Limb (tissue), 2 donors: Measurements from ENCODE around the gene AP5Z1.

Experiments used
- DNase-seq, 2 donors: peaks; one replicate each; pipeline ENCODE4 v3.0.0-alpha.2; 2016; ENCODE audit errors: extremely low spot score in 2 of 2

AP5Z1 gene, protein sequence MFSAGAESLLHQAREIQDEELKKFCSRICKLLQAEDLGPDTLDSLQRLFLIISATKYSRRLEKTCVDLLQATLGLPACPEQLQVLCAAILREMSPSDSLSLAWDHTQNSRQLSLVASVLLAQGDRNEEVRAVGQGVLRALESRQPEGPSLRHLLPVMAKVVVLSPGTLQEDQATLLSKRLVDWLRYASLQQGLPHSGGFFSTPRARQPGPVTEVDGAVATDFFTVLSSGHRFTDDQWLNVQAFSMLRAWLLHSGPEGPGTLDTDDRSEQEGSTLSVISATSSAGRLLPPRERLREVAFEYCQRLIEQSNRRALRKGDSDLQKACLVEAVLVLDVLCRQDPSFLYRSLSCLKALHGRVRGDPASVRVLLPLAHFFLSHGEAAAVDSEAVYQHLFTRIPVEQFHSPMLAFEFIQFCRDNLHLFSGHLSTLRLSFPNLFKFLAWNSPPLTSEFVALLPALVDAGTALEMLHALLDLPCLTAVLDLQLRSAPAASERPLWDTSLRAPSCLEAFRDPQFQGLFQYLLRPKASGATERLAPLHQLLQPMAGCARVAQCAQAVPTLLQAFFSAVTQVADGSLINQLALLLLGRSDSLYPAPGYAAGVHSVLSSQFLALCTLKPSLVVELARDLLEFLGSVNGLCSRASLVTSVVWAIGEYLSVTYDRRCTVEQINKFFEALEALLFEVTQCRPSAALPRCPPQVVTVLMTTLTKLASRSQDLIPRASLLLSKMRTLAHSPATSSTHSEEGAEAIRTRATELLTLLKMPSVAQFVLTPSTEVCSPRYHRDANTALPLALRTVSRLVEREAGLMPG

DNA sequence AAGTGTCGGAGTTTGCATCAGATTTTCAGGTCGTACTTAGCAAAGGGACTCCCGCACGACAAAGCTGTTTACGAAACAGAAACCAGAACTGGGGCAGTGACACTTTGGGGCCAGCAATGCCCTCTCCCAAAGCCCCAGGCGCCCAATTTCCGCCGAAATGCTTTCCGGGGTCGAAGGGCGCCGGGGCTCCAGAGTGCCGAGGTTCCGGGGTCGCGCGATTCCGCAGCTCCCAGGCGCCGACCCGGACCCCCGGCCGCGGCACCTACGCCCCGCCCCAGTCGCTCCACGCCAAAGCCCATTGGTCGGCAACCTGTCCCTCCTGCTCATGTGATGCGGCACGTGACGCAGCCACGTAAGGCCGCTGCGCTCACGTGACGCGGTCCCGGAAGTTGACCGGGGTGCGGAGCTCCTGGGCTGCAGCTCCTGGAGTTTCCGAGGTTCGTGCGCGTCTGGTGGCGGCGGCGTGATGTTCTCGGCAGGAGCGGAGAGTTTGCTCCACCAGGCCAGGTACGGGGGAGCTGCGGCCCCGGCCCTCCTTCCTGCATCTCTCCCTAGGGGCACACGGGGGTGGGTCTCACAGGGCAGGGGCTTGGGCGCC is at the start of gene AP5Z1:
TSS of gene AP5Z1 (plus strand) at position 374 of the 598 bp plus-strand sequence. CDS start at position 467, 93 bp downstream.
- peak; percentile 93 to 95 for DNase-seq

DNA sequence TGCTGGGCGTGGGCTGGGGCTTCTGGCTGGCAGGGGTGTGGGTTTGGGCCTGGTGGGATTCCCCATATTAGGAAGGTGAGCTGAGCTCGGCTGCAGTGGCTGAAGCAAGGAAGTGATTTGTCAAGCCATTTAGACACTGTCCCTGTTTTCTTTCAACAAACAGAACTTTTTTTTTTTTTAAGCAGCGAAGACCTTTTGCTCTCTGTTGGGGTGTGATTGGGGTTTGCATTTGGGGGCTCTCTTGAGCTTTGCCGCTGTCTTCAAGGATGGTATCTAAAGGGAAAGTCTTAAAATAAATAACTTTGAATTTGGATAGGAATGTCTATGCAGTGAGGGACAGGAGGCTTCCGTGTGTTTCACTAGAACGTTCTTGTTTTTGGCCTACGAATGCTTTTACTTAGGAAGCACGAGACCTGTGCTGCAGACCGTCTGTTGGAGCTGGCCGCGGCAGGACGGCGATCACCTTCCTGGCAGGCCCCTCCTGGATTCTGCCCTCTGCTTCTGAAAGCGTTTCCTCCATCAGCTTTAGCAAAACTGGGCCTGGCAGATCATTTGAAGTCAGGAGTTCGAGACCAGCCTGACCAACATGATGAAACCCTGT is 49.5 kb upstream of the AP5Z1 start:
- DNase-seq: no peak

DNA sequence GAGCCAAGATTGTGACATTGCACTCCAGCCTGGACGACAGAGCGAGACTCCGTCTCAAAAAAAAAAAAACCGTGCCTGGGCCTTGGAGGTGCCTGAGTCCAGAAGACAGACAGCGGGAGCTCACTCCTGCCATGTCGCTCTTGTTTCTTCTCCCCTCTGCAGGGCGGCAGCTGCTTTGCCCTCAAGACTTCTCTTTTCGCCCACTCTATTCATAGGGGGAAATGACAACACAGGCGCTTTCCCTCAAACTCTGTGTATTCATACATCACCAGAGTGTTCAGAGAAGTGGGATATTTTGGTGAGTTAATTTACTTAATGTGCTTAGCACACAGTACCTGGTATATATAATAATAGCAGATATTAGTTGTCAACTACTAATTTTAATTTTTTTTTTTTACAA is 48.9 kb upstream of the AP5Z1 start:
- no peak for DNase-seq

DNA sequence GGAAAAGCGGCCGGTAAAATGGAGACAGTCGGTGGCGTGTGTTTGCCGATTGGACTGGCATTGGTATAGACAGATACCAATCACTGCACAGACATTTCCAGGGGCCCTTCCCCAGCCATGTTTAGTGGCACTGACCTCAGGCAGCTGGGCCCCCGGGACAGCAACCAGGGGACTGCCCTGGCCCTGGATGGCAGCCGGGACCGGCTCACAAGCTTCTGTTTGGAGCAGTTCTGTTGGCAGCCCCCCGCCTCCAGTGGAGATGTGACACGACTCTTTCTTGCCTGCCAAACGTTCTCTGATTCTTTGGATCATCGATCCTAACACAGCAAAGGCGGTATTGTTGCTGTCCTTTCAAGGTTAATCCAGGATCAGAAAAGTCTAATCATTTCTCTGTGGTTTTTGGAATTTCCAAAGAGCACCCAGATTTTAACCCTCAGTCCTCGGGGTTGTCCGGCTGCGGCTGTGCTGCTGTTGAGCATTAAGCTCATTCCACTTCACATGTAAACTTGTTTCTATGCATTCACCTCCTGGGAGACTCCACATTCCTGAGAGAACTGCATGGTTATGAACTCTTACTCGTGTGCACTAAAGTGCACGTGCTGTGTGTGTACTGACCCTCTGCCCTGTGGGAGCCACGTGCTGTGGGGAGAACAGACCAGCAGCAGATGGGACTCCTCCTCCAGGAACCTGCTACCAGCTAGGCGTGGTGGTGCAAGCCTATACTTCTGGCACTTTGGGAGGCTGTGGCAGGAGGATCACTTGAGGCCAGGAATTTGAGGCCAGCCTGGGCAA is 47.3 kb upstream of the AP5Z1 start:
- no peak for DNase-seq

DNA sequence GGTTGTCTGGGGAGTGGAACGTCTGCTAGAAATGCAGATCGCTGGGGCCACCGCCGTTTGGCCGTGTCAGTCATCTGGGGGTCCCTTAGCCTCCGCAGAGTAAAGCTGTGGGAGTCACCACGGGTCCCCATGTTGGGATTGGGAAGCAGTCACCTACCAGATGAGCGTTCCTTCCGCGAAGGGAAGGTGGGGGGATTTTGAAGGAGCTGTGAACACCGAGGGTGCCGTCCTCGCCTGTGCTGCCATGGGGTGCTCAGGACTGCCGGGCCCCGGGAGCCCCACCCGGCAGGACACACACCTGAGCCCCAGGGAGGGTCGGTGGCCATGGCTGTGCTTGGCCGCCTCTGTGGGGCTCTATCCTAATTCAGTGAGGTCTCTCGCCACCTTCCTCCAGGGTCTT is 46.2 kb upstream of the AP5Z1 start:
- no peak for DNase-seq

DNA sequence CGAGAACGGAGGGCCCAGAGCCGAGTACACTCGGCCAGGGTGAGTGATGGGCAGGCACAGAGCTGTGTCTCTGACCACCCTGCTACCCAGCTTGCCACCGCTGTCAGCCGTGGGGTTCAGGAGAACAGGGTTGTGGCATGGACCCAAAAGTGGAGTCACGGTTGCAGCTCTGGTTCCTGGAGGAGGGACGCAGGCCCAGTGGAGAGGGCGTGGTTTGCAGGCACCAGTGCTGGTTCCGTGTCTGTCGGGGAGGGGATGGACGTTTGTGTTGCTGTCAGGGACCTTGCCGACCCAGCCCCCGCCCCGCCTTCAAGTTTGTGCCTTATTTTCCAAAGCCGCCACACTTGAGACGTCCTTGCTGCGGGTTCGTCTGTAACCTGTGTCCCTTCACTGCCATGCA is 45.1 kb upstream of the AP5Z1 start:
- no peak for DNase-seq

DNA sequence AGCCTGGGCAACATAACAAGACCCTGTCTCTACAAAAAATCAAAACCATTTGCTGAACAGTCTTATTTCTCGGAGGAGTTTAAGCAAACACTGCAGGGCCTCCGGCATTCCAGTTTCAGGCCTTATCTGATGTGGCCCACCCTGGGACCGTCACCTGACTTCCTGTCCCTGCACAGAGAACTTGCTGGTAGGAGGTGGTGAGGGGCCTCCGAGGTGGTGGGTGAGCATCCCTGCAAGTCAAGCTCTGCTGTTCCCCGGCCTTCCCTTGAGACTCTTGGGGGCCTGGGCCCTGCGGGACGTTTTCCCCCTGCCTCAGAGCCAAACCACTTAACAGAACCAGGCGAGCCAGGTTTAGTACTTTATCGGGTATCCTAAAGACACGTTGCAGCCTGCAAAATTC is 44.5 kb upstream of the AP5Z1 start:
- no peak for DNase-seq

DNA sequence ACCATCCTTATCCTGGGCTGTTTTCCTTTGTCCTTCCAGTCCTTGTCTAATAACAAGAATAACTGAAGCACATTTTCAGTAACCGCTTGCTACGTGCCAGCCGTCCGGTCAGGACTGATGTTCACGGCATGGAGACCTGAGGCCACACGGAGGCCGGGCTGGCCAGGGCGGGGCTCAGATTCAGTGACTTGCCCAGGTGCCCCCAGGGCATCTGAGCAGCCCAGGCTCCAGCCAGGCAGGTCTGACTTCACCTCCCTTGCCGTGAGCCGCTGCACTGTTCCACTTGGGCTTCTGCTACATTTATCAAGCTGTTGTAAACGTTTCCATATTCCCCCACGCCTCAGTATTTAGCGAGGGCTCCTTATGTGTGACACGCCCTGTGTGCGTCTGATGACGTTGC is 43.6 kb upstream of the AP5Z1 start:
- no peak for DNase-seq

DNA sequence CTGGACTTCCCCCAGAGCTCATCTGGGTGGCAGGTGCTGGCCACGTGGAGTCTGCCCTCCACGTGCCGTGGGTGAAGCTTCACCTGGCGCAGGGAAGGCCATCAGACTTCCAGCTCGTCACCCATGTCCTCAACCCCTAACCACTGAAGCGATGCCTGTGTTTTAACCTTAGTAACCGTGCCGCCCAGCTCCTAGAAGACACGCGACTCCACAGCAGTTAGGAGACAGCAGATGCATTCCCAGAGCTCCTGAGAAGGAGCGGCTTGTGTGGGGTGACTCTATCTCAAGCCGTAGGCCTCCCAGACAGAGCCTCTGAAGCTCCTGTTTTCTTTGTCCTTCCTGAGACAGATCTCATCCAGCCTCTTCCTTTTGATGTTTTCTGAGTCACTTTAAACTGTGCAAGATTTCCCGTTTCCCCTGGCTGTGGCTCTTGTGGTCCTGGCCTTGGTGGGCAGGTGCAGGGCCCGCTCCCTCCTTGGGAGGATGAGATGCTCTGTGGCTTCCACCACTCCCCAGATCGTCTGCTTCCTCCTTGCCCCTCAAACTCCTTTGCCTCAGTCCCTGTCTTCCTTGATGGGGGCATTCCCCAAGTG is 41.4 kb upstream of the AP5Z1 start:
- no peak for DNase-seq

DNA sequence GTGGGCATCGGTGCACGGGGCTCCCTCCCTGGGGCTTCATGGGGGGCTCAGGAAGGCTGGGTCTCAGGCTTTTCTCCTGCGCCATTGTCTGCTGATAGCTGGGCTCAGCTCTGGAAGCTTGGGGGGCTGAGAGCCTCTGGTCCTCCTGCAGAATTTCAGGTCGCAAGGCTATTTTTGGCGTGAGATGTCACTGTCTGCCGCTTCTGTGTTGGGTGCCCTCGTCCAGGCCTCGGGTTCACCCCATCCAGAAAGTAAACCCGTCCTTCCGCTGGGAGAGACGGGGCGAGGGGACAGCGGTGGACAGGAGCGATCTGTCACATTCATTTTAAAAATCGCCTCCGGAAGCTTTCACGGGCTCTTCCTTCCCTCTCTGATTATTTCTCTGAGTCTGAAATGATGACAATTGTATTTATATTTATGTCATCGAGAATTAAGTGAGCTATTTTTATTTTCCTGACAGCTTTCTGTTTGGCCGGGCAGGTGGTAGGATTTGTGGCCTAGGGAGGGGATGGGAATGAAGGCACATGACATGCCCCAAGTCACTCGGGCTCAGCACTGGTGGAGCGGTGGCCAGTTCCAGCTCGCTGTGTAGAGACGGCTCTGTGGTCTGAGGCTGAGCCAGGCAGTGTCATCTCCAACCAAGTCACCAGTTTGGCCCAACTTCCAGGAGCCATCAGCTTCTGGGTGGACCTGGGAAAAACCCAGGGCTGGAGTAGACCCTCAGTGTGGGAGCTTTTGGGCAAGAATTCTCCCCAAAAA is 40.7 kb upstream of the AP5Z1 start:
- DNase-seq: no peak

DNA sequence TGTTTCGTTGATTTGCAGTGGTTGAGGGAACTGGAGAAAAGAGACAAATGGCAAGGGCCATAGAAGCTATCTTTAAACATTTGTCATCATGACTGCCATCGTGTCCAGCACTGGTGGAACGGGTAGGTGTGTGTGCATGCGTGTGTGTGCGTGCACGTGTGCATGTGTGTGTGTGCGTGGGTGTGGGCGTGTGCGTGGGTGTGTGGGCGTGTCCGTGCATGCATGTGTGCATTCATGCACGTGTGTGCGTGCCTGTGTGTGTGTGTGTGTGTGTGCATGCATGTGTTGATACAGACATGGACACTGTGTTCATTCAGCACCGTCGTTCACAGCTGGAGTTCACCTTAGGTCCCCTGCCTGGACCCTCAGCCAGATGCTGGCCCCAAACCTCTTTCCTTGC is 38.1 kb upstream of the AP5Z1 start:
- no peak for DNase-seq

DNA sequence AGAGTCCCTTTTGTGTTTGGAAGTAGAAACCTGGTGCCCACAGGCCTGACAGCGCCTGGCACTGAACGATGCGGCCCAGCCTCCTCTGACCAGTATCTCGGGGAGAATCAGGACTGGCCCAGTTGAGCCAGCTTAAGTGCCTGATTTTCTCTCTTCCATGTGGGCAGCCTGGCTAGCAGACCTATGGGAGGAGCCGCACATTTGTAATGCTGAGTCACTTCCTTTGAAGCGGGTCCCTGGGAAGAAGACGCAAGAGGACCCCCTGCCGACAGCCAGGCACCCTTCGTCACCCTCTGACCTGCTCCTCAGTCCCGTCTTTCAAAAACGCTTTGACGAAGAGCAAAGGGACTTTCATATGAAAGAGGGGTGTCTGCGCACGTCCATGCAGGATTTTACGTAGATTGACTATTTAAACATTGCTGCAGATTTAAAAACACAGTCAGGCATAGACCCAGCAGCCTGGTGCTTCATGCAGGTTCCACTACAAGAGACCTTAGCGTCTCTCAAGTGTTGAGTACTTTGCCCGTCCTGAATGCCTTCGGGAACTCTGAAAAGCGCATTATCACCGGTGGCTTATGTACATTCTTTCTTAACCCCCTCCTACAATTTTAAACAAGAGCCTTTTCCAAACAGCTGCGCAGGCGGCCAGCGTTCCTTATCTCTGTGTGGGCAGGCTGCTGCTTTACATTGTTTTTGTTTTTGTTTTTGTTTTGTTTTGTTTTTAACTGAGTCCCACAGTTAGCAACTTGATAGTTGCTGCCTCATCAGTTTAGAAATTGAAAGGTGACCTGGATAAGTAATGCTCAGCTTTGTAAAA is 36.5 kb upstream of the AP5Z1 start:
- no peak for DNase-seq

DNA sequence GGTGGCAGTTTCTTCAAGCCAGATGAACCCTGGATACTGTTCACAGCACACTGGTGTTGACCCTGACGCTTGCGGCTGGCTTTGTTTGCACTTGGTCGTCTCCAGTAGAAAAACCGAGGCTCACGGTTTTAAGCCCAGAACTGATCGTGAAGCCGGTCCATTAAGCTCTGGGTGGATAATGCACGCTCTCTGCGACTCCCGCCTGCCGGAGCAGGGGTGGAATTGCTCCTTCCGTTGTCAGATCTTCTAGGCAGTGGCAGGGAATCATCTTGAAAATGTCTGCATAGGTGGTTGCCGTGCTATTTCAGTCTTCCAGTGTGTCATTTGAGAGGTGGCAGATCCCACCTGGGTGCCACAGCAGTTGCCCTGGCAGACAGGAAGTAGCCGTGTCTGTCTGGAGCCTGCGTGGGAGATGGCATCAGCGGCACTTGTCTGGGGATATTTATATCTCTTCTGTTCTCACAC is 35.9 kb upstream of the AP5Z1 start:
- no peak for DNase-seq

DNA sequence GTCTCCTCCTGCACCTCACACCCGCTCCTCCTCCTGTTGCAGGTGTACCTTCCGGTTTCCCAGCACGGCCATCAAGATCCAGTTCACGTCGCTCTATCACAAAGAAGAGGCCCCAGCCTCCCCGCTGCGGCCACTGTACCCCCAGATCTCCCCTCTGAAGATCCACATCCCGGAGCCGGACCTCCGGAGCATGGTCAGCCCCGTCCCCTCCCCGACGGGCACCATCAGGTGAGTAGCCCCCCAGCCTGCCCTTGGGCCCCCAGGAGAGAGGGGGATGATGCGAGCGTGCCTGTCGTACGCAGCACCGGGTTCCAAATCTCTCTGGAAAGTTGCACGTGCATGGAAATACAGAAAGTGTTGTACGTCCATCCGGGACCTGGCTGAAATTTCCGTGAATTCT is 34.6 kb upstream of the AP5Z1 start:
- DNase-seq: no peak

DNA sequence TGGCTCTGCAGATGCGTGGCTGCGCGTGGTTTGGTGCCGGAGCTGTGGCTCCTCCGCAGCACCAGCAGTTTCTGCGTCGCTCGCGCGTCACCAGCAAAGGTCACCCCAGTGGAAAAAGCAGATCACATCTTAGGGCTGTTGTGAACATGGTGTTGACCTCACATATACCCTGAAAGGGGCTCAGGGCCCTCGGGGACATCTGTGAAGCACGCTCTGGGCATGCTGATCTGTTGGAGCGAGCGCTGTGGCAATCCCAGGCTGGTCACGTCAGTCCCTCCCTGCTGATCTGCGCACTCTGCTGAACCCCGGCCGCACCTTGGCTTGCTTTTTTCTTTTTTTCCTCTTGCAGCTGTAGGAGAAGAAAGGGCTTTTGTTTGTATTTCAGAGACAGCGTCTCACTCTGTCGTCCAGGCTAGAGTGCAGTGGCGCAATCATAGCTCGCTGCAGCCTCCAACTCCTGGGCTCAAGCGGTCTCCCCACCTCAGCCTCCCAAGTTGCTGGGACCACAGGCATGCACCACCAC is 33.3 kb upstream of the AP5Z1 start:
- DNase-seq: no peak

DNA sequence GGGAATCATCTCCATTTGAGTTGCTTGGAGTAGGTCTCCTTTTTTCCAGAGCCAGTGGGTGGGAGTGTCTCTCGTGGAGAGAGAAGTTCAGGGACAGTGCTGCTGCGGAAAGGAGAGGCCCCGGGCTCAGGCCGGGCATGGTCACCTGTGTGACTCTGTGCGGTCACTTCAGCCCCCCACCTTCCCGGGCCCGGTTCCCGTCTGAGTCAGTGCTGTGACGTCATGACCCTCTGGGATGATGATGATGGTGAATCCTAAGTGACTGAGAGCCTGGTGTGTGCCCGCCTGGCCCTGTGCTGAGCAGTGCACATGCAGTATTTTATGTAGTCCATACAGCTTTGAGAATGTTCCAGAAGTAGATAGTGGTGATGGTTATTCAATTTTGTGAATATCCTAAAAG is 32.6 kb upstream of the AP5Z1 start:
- DNase-seq: no peak

DNA sequence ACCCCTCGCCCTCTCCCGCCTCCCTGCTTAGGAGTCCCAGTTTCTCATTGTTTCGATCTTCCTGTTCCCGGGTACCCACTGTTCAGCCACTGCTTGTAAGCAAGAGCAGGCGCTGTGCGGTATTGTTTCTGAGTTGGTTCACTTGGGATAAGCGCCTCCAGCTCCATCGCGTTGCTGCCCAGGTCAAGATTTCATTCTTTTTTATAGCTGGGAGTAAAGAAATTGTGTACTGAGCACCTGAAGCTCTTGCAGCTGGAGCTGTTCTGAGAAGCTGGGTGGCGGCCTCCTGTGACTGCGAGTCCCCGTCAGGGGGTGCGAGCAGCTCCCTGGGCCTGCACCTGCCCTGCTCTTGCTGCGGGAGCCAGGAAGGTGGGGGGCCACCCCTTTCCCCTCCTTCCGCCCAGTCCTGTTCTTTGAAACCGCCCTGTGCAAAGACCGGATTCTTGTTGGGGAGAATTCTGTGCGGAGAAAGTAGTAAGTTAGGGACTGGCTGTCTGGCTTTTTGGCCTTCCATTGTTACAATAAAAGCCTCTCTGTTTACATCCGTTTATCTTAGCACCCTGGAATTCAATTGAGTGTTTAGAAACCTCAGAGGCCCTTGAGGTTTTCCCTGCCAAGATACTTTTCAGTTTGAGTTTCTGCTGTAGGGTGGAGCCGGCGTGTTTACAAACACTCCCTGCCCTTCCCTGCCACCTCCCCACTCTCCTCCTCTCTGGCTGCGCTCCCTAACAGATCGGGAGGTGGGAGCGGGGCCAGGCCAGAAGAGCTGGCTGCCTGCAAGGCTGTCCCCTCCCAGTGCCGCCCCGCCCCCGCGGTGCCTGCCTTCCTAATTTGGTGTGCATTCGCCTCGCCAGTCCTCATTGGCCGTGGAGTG is 30.8 kb upstream of the AP5Z1 start:
- peak; percentile 95 to 96 for DNase-seq
